ENCODE results near the gene UPK3A.
"Not testable (repeated sequence)": the region's sequence is repeated elsewhere in the genome, so short reads cannot be mapped to it uniquely, and the experiment has no call there.

UPK3A gene

DNA sequence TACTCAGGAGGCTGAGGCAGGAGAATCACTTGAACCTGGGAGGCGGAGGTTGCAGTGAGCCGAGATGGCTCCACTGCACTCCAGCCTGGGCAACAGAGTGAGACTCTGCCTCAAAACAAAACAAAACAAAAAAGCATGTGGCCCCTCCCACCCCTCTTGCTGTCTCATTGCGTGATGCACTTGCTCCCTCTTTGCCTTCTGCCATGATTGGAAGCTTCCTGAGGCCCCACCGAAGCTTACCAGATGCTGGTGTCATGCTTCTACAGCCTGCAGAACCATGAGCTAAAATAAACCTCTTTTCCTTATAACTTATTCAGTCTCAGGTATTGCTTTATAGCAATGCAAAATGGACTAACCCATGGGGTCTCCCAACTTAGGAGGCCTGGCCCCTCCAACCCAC, 26.8 kb upstream of the UPK3A start:
- not testable (repeated sequence) for DNase-seq (ENCODE audit: low read depth in 3 of 3)

DNA sequence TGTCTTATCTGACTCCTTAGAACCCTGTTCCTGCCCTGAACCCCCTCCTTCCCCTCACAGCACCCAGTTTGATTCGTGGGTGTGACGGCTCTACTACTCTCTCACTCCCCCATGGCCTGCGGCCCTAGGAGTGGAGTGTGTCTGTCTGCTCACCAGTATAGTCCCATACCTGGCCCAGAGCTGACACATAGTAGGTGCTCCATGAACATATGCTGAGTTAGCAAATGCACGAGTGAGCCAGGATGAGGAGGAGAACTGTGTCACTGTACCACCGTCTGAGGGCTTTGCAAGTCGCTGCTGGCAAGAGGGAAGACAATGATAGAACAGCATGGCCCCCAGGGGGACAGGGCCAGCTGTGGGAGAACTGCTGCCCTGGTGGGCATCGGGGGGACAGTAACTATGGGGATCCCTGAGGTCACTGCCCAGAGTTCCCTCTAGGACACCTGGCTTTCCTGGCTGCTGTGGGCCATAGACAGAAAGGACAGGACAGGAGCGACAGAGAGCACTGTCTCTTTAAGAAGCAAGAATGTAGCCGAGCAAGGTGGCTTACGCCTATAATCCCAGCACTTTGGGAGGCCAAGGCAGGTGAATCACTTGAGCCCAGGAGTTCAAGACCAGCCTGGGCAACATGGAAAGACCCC, 24.9 kb upstream of the UPK3A start:
- DNase-seq (ENCODE audit: low read depth in 3 of 3) = no peak

DNA sequence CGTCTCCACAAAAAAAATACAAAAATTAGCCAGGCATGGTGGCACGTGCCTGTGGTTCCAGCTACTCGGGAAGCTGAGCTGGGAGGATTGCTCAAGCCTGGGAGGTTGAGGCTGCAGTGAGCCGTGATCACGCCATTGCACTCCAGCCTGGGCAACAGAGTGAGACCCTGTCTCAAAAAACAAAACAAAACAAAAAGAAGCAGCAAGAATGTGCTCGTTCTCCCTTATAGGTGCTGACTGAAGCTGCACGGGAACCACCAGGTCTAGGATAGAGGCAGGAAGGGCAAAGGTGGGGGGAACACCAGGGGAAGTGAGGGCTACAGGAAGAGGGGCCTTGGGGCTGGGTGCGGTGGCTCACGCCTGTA, 24.4 kb upstream of the UPK3A start:
- DNase-seq (ENCODE audit: low read depth in 3 of 3) = not testable (repeated sequence)

DNA sequence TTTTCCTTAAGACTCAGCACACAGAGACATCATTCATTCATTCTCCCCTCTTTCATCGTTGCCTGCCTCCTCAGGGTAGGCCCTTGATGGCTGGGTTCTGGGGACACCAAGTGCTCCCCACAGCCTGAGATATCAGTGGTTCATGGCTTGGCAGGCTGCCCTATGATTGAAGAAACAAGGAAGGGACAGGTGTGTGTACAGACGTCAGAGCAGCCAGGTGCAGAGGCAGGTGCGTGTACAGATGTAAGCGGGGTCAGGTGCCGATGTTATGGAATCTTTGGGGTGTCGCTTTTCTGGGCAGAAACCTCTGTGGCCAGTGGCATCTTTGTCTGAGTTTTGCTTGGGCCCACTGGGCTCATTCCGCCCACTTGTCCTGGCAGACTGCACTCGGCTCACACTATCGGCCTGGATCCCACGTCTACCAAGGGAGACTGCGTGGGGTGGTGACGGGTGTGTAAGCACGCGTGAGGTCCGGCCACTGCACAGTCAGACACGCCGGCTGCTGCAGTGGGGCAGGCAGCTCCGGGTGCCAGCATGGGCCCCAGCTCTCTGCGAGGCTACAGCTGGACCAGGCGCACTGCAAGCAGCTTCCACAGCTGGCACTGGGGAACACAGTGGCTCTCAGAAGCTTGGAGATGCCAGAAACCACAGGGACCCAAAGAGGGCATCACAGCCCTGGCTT, 23.2 kb upstream of the UPK3A start:
- DNase-seq (ENCODE audit: low read depth in 3 of 3) = no peak

DNA sequence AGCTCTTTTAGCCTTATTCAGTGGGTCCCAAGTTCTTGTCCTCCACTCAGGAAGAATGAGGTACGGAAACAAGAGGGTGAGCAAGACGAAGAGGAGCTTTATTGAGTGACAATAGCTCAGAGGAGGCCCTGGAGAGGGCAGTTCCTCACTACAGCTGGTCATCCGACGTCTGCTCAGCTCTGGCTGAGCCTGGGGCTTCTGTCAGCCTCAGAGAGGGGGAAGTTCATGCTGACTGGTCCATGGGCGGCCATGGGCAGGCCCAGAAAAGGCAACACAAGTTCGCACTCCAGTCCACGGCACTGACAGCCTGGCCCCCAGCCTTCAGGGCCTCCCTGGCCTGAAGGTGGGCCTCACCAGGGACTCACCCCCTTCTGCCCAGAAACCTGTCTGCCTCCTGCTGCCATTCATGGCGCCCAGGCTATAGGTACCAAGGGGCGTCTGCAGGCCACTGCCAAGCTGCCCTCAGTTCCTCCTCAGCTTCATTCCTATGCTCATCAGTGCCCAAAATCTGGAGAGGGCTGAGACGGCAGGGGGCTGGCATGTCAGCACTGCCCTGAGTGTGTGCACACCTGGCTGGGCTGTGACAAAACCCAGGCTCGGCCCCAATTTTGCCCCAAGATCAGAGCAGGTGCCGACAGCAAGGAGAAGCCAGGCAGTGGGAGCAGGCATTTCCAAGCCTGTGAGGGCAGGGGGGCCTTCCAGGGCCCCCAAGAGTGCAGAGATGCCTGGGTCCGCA, 22.4 kb upstream of the UPK3A start:
- DNase-seq (ENCODE audit: low read depth in 3 of 3) = no peak

DNA sequence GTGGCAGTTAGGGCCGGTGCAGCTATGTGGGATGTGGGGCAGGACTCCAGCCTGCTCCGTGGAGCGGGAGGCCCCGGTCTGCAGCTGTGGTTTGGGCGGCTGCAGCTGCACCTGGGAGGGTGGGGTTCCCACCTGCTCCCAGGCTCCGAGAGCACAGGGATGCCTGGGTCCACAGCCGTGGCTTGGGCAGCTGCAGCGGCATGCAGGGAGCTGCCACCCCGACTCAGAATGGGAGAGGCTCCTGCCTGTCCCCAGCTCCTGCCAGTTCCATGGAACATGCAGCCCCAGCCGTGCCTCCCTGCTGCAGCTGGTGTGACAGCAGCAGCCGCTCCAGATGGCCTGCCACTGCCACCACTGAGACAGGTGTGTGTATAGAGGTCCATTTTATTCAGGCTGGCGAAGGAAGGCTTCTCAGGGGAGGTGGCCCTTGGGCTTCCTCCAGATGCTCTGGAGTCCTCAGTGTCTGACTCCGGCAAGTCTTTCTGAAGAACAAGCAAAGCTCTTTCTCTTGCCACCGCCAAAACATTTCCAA, 21.8 kb upstream of the UPK3A start:
- DNase-seq (ENCODE audit: low read depth in 3 of 3) = no peak

DNA sequence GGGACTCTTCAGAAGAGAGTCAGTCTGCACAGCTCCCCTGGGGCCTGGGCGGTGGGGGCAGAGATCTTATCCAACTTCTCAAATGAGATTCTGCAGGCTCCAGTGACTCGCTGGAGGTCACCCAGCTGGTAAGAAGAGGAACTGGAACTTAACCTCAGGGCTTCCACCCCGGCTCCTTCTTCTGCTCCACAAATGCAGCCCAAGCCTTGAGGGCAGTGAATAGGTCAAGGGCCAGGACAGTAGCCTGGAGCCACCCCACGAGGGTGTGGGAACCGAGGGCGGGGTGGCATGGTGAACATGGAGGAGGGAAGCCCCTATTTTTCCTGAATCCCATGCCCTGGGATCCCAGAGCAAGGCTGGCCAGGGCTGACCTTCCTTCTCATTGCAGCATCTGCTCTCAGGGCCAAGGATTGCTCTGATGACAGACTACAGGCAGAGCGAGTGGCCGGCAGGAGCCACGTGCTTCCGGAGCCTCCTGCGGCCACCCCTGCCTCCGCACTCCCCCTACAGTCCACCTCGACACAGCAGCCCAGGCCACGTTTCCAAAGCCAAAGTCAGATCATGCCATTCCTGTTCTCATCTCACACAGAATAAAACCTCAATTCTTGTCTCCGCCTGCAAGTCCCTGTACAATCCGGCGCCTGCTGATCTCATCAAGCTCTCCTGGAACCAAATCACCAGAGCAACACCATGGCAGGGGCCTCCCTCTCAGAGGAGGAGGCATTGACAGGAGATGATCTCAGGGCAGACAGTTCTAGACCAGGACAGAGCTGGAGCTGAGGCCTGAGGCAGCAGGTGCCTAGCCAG, 21.1 kb upstream of the UPK3A start:
- no peak for DNase-seq (ENCODE audit: low read depth in 3 of 3)

DNA sequence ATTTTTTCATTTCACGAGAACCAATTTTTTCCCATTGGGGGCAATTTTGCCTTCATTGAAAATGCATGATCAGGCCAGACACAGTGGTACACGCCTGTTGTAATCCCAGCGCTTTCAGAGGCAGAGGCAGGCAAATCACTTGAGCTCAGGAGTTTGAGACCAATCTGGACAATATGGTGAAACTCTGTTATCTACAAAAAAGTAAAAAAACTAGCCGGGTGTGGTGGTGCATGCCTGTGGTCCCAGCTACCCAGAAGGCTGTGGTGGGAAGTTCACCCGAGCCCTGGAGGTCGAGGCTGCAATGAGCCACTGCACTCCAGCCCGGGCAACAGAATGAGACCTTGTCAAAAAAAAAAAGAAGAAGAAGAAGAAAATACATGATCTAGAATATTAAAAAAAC, 19.2 kb upstream of the UPK3A start:
- DNase-seq (ENCODE audit: low read depth in 3 of 3) = no peak

DNA sequence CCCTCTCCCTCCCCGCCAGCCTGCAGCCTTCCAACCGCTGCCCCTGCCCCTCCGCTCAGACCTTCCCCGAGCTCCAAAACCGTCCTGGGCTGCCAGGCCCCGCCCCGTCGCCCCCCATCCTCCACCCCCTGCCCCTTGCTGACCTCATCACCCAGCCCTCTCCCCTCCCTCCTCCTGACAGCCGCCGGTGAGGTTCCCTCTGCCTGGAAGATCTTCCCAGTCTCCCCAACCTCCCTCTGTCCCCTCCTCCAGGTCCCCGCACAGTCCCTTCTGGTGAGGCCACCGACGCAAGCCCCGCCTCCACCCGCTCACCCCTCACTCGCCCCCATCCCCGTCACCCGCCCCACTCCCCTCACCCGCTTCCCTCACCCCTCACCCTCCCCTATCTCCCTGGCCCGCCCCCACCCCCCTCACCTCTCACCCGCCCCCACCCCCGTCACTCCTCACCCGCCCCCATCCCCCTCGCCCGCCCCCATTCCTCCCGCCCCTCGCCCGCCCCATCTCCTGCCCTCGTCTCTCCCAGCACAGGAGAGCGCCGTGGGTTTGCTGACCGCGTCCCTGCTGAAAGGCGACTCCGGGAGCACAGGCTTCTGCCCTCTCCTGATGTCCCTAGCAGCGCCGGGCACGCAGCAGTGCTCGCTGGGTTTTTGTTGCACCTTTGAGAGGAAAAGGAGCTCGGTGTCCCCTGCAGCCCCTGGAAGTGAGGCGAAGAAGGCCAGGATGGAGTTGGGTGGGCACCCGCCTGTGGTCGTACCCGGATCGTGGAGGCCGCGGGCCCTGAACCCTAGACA, 16.4 kb upstream of the UPK3A start:
- no peak for DNase-seq (ENCODE audit: low read depth in 3 of 3)

DNA sequence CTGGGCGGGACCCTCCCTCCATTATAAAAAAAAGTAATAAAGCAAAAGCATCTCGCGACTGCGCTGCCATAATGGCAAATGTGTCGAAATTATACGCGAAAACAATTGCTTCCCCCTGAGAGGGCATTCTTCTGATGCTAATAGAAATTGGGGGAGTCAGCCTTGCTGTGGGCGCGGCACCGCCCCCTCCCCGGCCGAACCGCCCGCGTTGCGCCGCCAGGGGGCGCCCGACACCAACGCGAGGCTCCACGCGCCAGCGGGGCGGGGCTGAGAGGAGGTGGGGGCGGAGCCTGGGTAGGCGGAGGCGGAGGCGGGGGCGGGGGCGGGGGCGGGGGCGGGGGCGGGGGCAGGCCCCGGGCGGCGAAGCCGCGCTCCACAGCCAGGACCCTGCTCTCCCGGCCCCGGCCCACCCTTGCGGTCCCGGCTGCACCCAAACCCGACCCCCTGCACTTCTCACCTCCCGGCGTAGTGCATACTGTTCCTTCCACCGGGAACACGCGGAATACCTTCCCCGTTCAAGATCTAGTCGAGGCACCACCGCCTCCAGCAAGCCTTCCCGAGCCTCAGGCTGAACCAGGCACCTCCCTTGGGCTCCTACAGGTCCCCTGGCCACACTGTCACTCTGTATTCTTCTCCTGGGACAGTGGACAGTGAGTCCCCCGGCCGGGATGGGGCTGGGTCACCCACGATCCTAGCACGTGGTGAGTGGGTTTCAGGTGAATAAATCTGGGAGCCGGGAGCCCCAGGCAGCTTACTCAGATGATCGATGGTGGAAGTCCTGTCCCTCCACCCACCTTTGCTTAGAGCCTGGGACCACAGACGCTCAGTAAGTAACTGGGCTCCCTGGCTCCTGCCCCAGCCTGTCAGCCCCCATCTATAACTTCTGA, 15.5 kb upstream of the UPK3A start:
- peak; percentile 75 to 80 (median 77) for DNase-seq (ENCODE audit: low read depth in 3 of 3)

DNA sequence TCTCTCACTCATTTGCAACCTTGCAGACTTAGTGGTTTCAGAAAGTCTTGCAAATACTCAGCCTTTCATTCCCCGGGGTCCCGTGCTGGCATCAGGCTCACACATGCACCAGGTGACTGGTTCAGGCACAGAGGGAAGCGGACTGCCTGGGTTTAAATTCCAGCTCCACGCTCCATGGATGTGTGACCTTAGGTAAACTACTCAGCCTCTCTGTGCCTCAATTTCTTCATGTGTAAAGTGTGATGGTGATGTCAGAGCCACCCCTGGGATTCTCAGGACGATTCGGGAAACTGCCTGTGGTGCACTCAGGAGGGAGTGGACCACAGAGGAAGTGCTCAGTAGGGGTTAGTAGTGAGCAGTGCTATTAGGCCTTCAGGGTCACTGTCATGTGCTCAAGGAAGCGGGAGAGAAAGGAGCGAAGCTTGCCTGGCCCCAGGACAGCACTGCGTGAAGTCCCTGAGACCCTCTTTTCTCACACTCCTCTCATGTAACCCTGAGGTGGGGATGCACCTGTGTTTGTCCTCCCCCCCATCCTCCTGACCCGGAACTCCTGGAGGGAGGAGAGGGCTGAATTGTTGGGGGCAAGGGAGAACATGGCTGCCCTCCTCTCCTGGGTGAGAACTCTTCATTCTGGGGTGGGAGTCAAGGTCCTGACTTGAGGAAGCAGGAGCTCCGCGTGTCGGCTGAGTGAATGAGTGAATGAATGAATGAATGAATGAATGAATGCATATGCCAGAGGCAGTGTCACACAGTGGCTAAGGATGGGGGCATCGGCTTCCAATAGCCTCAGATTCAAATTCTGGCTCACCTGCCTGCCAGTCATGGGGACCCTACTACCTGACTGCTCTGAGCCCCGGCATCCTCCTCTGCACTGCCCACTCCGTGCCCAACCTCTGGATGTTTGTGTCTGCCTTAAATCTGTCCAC, 14.4 kb upstream of the UPK3A start:
- no peak for DNase-seq (ENCODE audit: low read depth in 3 of 3)

DNA sequence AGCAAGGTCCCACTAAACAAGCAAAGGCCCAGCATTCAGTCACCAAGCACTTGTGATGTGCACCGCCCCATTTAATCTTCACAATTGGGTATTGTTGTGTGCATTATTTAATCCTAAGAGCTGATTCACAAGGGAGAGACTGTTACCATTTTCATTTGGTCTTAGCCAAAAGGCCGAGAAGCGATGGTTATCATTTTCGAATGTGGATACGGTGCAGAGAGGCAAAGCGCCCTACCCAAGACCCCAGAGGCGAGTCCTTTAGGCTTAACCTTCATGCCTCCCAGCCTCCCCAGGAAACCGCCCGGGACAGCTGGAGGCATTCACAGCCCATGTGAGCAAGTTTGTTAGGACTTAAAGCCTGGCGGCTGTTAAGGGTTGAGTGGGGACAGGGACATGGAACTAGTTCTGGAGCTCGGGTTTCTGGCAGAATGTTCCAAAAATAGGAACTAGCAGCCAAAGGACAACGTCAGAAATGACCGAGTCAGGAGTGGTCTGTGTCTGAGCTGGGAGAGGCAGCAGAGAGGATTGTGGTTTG, 13.0 kb upstream of the UPK3A start:
- DNase-seq (ENCODE audit: low read depth in 3 of 3) = no peak

DNA sequence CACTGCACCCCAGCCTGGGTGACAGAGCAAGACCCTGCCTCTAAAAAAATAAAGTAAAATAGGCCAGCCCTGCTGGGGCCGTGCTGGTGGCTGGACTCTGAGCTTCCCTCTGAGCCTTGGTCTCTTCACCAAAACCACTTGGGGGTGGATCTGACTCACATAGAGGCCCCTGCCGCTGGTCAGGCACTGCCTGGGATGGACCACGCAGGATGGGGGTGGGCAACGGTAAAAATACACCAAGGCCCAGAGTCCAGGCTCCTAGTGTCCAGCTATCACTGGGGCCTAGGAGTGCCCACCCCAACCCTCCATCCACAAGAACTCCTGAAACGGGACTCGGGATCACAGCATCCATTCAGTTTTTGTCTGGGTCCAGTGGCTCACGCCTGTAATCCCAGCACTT, 12.3 kb upstream of the UPK3A start:
- no peak for DNase-seq (ENCODE audit: low read depth in 3 of 3)

DNA sequence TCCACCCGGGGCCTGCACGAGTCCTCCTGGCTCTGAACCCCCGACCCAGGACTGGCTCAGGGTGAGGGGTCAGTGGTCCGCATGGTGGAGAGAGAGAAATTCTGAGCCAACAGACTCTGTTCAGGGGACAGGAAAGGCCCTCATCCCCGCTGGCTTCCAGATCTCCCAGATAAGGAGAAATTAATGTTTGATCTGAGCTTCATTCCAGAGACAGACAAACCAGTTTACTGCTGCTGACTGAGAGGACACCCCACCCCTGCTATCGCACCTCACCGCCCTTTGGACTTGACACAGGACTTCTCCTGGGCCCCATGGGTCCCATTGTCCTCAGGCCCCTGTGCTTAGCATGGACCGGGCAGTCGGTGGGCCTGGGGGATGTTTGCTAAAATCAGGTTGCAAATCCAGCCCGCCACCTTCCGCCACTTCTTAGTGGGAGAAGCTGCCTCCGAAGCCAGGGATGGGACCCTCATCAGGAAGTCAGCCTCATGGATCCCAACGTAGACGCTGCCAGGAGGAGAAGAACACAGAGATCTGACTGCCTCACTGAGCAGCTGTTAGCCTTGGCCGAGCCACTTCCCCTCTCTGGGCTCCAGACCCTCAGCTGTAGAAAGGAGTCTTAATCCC, 11.2 kb upstream of the UPK3A start:
- DNase-seq (ENCODE audit: low read depth in 3 of 3) = no peak

DNA sequence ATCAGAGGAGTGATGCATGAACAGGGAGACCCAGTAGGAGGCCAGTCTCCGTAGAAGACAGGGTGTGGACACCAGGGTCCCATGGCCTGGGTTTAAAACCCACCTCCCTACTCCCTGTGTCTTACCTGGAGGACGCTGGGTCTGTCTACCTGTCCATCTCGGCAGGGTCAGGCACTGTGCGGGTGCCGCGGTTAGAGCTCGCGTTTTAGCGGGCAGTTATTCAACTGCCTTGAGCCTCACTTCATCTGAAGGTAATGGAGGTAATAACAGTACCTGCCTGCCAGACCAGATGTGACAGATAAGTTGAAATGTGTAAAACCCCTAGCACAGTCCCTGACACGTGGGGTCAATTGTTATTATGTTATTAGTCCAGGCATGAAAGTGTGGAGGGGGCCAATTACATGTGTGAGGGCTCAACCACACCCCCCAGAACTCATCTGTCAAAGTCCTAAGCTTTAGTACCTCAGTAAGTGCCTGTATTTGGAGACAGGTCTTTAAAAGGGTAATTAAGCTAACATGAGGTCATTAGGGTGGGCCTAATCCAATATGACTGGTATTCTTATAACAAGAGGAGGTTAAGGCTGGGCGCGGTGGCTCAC, 8.1 kb upstream of the UPK3A start:
- no peak for DNase-seq (ENCODE audit: low read depth in 3 of 3)

DNA sequence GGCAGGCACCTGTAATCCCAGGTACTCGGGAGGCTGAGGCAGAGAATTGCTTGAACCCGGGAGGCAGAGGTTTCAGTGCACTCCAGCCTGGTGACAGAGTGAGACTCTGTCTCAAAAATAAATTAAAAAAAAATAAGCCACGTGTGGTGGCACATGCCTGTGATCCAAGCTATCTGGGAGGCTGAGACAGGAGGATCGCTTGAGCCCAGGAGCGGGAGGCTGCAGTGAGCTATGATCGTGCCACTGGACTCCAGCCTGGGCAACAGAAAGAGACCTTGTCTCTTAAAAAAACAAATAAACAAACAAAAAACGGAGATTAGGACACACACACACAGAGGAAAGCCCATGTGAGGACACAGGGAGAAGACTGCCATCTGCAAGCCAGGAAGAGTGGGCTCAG, 7.0 kb upstream of the UPK3A start:
- DNase-seq (ENCODE audit: low read depth in 3 of 3) = not testable (repeated sequence)

DNA sequence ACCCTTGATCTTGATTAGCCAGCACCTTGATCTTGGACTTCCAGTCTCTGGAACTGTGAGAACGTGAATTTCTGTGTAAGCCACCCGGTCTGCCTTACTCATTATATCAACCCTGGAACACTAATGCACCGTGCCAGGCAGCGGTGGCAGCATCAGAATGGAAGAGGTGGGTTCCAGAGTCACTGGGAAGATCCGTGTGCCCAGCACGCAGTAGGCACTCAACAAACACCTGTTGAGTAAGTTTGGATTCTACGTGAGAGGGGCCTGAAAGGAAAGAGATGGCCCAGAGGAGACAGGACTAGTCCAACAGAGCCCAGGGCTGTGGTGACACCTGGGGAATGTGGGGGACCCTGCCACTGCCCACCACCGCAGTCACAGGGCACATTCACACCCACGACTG, 6.6 kb upstream of the UPK3A start:
- DNase-seq (ENCODE audit: low read depth in 3 of 3) = no peak

DNA sequence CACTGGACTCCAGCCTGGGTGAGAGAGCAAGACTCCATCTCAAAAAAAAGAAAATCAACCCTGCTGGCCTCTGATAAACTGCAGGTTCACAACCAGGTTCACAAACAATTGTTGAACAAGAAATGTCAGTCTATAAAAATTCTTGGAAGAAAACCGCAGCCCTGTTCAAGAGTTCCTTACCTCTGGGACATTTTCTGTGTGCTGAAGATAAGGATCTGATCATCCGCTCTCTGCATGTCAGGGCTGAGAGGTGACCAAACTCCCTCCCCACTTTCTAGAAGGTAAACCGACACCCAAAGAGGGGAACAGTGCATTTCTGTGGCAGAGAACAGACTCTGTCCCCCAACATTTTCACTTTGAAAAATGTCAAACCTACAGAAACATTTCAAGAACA, 4.2 kb upstream of the UPK3A start:
- DNase-seq (ENCODE audit: low read depth in 3 of 3) = no peak

Measured in stimulated activated CD4-positive, alpha-beta T cell treated with anti-CD3 and anti-CD28 coated beads, TNF-alpha, amount 100 ng/mL, for 24 hours (primary cell).